Activated T-cell treated with anti-CD3 and anti-CD28 coated beads, Interleukin-2, amount 50 U/mL, for 72 hours (primary cell): Measurements from ENCODE around the gene HDAC1. TPM values are rescaled to one million over a fixed set of nuclear protein-coding genes. Genes with fewer than 3 reads are reported as not detected.
"Not testable (repeated sequence)": the region's sequence is repeated elsewhere in the genome, so short reads cannot be mapped to it uniquely, and the experiment has no call there.

Experiments
- ATAC-seq, 2 donors: fragments of 150-1000 bp; cut with Tn5 transposase; replicated peaks in 1 of 2; 2 replicates each; pipeline ENCODE4 v1.10.0; 2021; ENCODE audit warnings: moderate library complexity in 2 of 2, mild to moderate bottlenecking in 1 of 2
- DNase-seq, 2 donors: peaks; one replicate each; pipeline ENCODE4 v3.0.0; 2021 to 2022; ENCODE audit warnings: mixed read lengths in 1 of 2
- H3K27ac Mint-ChIP-seq: one replicate; pipeline ENCODE4 v1.8.0; 2022; ENCODE audit warnings: mild to moderate bottlenecking, moderate library complexity, mixed read lengths
- H3K27me3 Mint-ChIP-seq: one replicate; pipeline ENCODE4 v1.8.0; 2022; ENCODE audit warnings: low read depth, mixed read lengths
- H3K36me3 Mint-ChIP-seq, 2 donors: one replicate each; pipeline ENCODE4 v1.8.0; 2022; ENCODE audit warnings: mixed read lengths in 2 of 2, mild to moderate bottlenecking in 1 of 2; ENCODE audit not compliant: insufficient read depth in 2 of 2
- H3K4me1 Mint-ChIP-seq: one replicate; pipeline ENCODE4 v1.8.0; 2022; ENCODE audit warnings: low read depth, mixed read lengths
- H3K4me3 Mint-ChIP-seq, 2 donors: one replicate each; pipeline ENCODE4 v1.8.0; 2022; ENCODE audit warnings: mild to moderate bottlenecking in 2 of 2, mixed read lengths in 2 of 2, moderate library complexity in 2 of 2
- H3K9me3 Mint-ChIP-seq, 2 donors: one replicate each; pipeline ENCODE4 v1.8.0; 2022; ENCODE audit warnings: mixed read lengths in 2 of 2
- total RNA-seq, 2 donors: library from RNA; stranded (reverse); gene quantifications; one replicate each; pipeline ENCODE4 v1.2.3, GENCODE V29; 2022

HDAC1 gene
- total RNA-seq, 2 donors from 2014 or later = 149 to 157 TPM

- H3K4me3 Mint-ChIP-seq = no peak overlapping the region
- ATAC-seq = no peak
- H3K27me3 Mint-ChIP-seq = no peaks in the 10 kb centered on the region
- peaks cover 12% of the 10 kb centered on the region for H3K4me1 Mint-ChIP-seq
- no peak for DNase-seq
- H3K9me3 Mint-ChIP-seq = no peaks in the 10 kb centered on the region
- peaks cover 2 to 14% of the 10 kb centered on the region in 2 donors for H3K36me3 Mint-ChIP-seq
- peak overlapping the region; percentile 77 for H3K27ac Mint-ChIP-seq
These were observed 5.1 kb upstream of the HDAC1 start for GRCh38 chr1:32286763-32287162.

- H3K9me3 Mint-ChIP-seq = no peaks in the 10 kb centered on the region
These were observed 2.6 kb upstream of the HDAC1 start for GRCh38 chr1:32289256-32289655.

GRCh38 chr1:32291145-32291707, 657 bp upstream of the HDAC1 start:
- DNase-seq (no peak), ATAC-seq (peak in 1 of 2 donors; percentile 0)
- Mint-ChIP-seq H3K4me3 (peak overlapping the region; percentile 96 to 99), H3K27ac (peak overlapping the region; percentile 94), H3K36me3 (peaks cover 4 to 21% of the 10 kb centered on the region in 2 donors), H3K27me3 (no peaks in the 10 kb centered on the region), H3K9me3 (no peaks in the 10 kb centered on the region), H3K4me1 (peaks cover 52% of the 10 kb centered on the region)

More at GRCh38 chr1:32289256-32289655, 2.6 kb upstream of the HDAC1 start:
- Mint-ChIP-seq H3K27me3 (no peaks in the 10 kb centered on the region), H3K36me3 (peaks cover 5 to 21% of the 10 kb centered on the region in 2 donors), H3K27ac (no peak overlapping the region), H3K4me1 (peaks cover 33% of the 10 kb centered on the region), H3K4me3 (no peak overlapping the region)
- ATAC-seq (no peak), DNase-seq (no peak)

- not testable (repeated sequence) for H3K27me3 Mint-ChIP-seq, DNase-seq, ATAC-seq, H3K4me3 Mint-ChIP-seq, H3K9me3 Mint-ChIP-seq
- H3K36me3 Mint-ChIP-seq = peaks cover 6 to 21% of the 10 kb centered on the region in 2 donors
- peak overlapping the region; percentile 50 for H3K27ac Mint-ChIP-seq
- peaks cover 72% of the 10 kb centered on the region for H3K4me1 Mint-ChIP-seq
These were observed 6.3 kb downstream of the HDAC1 start for GRCh38 chr1:32298211-32298610.

GRCh38 chr1:32299327-32299726, 7.4 kb downstream of the HDAC1 start:
- Mint-ChIP-seq H3K4me1 (peaks cover 66% of the 10 kb centered on the region), H3K4me3 (no peak overlapping the region), H3K9me3 (no peaks in the 10 kb centered on the region), H3K36me3 (peaks cover 10 to 29% of the 10 kb centered on the region in 2 donors), H3K27me3 (no peaks in the 10 kb centered on the region), H3K27ac (peak overlapping the region; percentile 59)
- DNase-seq (no peak), ATAC-seq (no peak)

DNA sequence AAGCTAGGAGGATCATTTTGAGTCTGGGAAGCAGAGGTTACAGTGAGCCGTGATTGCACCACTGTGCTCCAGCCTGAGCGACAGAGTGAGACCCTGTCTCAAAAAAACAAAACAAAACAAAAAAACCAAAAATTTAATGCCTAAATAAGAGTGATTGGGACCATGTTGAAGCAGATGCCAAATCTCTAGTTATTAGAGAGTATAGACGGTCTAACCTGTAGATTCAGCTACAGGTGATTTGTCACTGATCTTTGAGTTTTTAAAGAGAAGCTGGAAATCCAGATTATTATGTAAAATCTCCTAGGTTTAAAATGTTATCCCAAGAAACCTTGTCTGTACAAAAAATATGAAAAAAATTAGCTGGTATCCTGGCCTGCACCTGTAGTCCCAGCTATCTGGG, 11.5 kb downstream of the HDAC1 start:
- H3K9me3 Mint-ChIP-seq = no peaks in the 10 kb centered on the region
- H3K27ac Mint-ChIP-seq = no peak overlapping the region
- ATAC-seq (no peak), DNase-seq (no peak)
- no peak overlapping the region for H3K4me3 Mint-ChIP-seq
- H3K4me1 Mint-ChIP-seq = peaks cover 57% of the 10 kb centered on the region
- no peaks in the 10 kb centered on the region for H3K27me3 Mint-ChIP-seq
- H3K36me3 Mint-ChIP-seq = peaks cover 11 to 41% of the 10 kb centered on the region in 2 donors

DNA sequence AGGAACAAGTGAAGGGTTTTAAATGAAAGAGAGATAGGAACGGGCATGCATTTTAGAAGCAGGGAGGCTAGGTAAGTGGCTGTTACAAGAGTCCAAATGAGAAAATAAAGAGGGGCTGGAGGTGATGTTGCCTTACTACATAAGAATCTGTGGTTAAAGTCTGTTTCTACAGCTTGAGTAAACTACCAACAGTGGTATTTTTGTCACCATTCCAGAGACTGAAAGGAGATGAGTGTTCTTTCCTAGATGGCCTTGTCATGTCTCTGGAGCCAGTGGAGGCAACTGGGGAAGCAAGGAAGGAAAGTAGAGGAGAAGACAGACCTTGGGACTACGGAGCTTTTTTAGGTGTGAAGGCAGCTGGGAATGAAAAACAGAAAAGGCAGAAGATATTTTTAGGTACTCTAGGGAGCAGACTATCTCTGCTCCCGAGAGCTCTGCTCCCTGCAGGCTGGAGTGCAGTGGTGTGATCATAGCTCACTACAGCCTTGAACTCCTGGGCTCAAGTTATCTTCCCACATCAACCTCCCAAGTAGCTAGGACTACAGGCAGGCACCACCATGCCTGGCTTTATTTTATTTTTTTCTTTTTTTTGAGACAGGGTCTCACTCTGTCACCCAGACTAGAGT, 12.2 kb downstream of the HDAC1 start:
- DNase-seq (no peak), ATAC-seq (no peak)
- Mint-ChIP-seq H3K4me3 (no peak overlapping the region), H3K27ac (no peak overlapping the region), H3K9me3 (no peaks in the 10 kb centered on the region), H3K27me3 (no peaks in the 10 kb centered on the region), H3K36me3 (peaks cover 11 to 41% of the 10 kb centered on the region in 2 donors), H3K4me1 (peaks cover 59% of the 10 kb centered on the region)

DNA sequence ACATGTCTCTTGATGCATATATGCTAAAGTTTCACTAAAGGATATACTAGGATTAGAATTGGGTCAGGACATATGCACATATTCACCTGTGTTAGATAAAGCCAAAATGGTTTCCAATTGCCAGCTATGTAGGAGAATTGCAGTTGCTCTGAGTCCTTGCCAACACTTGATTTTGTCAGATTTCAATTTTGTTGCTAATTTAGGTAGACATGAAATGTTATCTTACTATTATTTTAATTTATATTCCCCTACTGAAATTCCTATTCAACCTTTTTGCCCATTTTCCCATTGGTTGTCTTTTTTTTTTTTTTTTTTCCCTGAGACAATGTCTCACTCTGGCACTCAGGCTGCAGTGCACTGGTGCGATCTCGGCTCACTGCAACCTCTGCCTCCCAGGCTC, 13.4 kb downstream of the HDAC1 start:
- ATAC-seq (no peak), DNase-seq (no peak)
- peaks cover 56% of the 10 kb centered on the region for H3K4me1 Mint-ChIP-seq
- no peaks in the 10 kb centered on the region for H3K27me3 Mint-ChIP-seq
- H3K36me3 Mint-ChIP-seq = peaks cover 11 to 41% of the 10 kb centered on the region in 2 donors
- no peaks in the 10 kb centered on the region for H3K9me3 Mint-ChIP-seq
- no peak overlapping the region for H3K4me3 Mint-ChIP-seq
- H3K27ac Mint-ChIP-seq = peak overlapping the region; percentile 34

DNA sequence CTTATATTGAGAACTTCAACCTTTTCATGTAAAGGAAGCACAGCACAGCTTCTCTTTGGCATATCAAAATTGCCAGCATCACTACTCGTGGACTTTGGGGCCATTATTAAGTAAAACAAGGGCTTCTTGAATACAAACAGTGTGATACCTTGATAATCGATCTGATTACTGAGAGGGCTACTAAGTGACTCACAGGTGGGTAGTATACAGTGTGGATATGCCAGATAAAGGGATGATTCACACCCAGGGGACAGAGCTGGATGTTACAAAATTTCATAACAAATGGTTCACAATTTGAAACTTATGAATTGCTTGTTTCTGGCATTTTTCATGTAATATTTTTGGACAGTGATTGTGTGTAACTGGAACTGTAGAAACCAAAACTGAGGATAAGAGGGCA, 15.4 kb downstream of the HDAC1 start:
- H3K4me3 Mint-ChIP-seq = peak overlapping the region in 1 of 2 donors; percentile 34
- peak; percentile 60 to 64 for ATAC-seq
- H3K36me3 Mint-ChIP-seq = peaks cover 9 to 37% of the 10 kb centered on the region in 2 donors
- no peaks in the 10 kb centered on the region for H3K27me3 Mint-ChIP-seq
- H3K9me3 Mint-ChIP-seq = no peaks in the 10 kb centered on the region
- DNase-seq = no peak
- H3K27ac Mint-ChIP-seq = peak overlapping the region; percentile 78
- H3K4me1 Mint-ChIP-seq = peaks cover 62% of the 10 kb centered on the region

DNA sequence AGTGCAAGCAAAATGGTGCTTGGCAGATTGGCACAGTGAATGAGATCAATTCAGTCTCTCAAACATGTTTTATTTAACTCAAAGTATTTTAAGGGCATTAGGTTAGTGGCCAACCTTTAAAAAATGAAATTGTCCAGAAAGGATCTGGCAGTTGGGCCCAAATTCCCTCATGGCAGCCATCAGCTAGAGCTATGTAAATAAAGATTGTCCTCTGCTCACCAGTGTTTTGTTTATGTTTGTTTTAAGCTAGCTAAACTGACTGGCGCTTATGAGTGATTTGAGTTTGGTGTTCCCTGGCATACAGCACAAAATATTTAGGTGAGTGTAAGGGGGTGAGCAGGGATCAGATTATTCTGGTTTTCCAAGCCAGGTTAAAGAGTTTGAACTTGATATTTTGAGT, 18.1 kb downstream of the HDAC1 start:
- H3K36me3 Mint-ChIP-seq = peaks cover 4 to 23% of the 10 kb centered on the region in 2 donors
- no peak overlapping the region for H3K4me3 Mint-ChIP-seq
- DNase-seq (no peak), ATAC-seq (no peak)
- peaks cover 57% of the 10 kb centered on the region for H3K4me1 Mint-ChIP-seq
- no peaks in the 10 kb centered on the region for H3K9me3 Mint-ChIP-seq
- H3K27ac Mint-ChIP-seq = peak overlapping the region; percentile 1
- no peaks in the 10 kb centered on the region for H3K27me3 Mint-ChIP-seq

DNA sequence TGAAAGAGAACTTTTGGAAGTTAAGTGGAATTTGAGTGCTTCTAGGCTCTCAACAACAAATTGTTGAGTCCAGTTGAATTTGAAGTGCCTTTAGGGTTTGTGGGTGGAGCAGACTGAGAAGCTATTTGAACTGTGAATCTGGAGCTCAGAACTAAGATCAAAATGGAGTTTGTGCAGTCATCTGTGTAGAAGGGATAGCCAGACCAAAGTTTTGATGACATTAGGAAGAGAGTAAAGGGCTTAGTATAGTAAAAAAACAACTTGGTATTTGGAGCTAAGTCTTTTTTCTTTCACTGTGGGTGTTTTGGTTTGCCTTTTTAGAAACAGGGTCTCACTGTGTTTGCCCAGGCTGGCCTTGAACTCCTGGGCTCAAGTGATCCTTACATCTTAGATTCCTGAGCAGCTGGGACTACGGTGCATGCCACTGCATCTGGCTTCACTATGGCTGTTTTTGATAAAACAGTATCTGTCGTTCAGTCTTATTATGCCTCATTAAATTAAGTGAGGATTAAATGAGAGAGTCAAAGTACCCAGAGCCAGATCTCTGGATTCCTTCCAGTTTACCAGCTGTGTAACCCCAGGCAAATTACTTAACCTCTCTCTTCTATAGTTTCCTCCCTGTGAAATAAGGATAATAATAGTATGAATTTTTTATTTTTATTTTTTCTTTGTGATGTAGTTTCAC, 20.0 kb downstream of the HDAC1 start:
- H3K27ac Mint-ChIP-seq = peak overlapping the region; percentile 27
- ATAC-seq = peak in 1 of 2 donors; percentile 30
- no peak overlapping the region for H3K4me3 Mint-ChIP-seq
- no peaks in the 10 kb centered on the region for H3K27me3 Mint-ChIP-seq
- peaks cover 48% of the 10 kb centered on the region for H3K4me1 Mint-ChIP-seq
- H3K9me3 Mint-ChIP-seq = no peaks in the 10 kb centered on the region
- DNase-seq = no peak
- peaks cover 4 to 13% of the 10 kb centered on the region in 2 donors for H3K36me3 Mint-ChIP-seq

DNA sequence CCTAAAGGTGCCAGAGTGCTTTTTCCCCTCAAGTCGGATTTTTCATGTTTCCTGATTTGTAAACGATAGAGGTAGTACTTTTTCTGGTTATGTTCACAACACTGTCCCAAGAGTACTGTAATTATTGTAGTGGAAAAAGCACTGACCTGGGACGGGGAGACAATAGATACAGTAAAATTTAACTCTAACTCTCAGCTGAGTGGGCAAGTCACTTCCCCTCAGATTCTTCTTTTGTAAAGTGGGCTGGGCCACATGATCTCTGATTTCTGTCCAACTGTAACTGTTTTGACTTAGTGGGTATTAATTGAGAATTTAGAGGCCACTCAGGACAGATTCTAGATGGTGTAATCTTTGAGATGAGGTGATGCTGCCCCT, 25.0 kb downstream of the HDAC1 start:
- Mint-ChIP-seq H3K36me3 (peaks cover 4 to 18% of the 10 kb centered on the region in 2 donors), H3K9me3 (no peaks in the 10 kb centered on the region), H3K27me3 (no peaks in the 10 kb centered on the region), H3K4me3 (no peak overlapping the region), H3K4me1 (peaks cover 19% of the 10 kb centered on the region), H3K27ac (peak overlapping the region; percentile 59)
- no peak for DNase-seq
- no peak for ATAC-seq

DNA sequence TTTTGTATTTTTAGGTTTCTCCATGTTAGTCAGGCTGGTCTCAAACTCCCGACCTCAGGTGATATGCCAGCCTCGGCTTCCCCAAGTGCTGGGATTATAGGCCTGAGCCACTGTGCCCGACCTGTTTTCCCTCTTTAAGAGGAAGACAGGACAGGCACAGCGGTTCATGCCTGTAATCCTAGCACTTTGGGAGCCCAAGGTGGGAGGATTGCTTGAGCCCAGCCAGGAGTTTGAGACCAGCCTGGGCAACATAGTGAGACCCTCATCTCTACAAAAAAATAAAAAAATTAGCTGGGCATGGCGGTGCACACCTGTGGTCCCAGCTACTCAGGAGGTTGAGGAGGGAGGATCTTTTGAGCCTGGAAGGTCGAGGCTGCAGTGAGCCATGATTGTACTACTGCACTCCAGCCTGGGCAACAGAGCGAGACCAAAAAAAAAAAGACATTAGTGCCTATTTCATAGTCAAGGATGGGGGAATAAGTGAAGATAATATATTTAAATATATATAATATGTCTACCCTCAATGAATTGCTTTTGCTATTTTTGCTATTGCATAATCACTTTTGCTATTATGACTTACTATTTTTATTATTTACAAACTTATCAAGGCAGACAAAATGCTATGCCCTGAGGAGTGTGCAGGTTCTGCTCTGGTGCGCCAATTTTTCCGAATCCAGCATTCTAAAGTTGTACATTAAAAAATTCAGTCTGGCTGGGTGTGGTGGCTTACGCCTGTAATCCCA, 26.4 kb downstream of the HDAC1 start:
- peaks cover 5 to 18% of the 10 kb centered on the region in 2 donors for H3K36me3 Mint-ChIP-seq
- ATAC-seq (no peak), DNase-seq (no peak)
- H3K4me1 Mint-ChIP-seq = peaks cover 27% of the 10 kb centered on the region
- no peaks in the 10 kb centered on the region for H3K27me3 Mint-ChIP-seq
- H3K4me3 Mint-ChIP-seq = no peak overlapping the region
- H3K9me3 Mint-ChIP-seq = no peaks in the 10 kb centered on the region
- no peak overlapping the region for H3K27ac Mint-ChIP-seq
